HG03159 (cell line): Measurements from ENCODE around the gene CNIH1.
"Not testable (repeated sequence)": the region's sequence is repeated elsewhere in the genome, so short reads cannot be mapped to it uniquely, and the experiment has no call there.

Source experiments
- ATAC-seq: cut with Tn5 transposase; IDR thresholded peaks from one replicate; pipeline ENCODE4 v1.9.1; 2021; ENCODE audit warnings: mild to moderate bottlenecking, moderate library complexity; ENCODE audit not compliant: unreplicated experiment

CNIH1 gene

GRCh38 chr14:54470701-54471100 is 29.5 kb upstream of the CNIH1 start:
- no peak for ATAC-seq

- no peak for ATAC-seq
Observed at GRCh38 chr14:54467280-54467679, 26.1 kb upstream of the CNIH1 start.

DNA sequence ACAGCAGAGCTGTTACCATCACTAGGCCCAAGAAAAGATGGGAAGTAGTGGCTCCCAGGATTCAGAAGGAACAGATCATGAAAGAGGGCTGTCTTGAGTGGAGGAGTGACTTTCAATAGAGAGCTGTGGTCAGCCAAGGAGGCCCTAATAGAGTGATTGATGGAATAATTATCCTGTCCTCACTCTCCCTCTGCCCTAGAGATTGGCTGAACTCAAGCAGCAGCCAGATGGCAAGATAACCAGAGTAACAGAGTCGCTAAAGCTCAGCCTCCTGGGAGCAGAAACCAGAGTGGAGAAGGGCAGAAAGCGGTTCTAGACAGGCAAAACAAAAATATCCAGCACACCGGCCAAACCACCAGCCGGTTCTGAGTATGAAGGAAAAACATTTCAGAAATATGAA is 24.5 kb upstream of the CNIH1 start:
- ATAC-seq: no peak

- no peak for ATAC-seq
Observed at GRCh38 chr14:54462048-54462447, 20.9 kb upstream of the CNIH1 start.

DNA sequence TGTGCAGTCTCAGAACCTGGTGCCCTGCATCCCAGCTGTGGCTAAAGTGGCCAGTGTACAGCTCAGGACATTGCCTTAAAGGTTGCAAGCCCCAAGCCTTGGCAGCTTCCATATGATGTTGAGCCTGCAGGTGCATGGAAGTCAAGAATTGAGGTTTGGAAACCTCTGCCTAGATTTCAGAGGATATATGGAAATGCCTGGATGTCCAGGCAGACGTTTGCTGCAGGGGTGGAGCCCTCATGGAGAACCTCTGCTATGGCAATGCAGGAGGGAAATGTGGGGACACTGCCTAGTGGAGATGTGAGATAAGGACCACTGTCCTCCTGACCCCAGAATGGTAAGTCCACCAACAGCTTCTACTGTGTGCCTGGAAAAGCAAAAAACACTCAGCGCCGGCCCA is 17.9 kb upstream of the CNIH1 start:
- no peak for ATAC-seq

DNA sequence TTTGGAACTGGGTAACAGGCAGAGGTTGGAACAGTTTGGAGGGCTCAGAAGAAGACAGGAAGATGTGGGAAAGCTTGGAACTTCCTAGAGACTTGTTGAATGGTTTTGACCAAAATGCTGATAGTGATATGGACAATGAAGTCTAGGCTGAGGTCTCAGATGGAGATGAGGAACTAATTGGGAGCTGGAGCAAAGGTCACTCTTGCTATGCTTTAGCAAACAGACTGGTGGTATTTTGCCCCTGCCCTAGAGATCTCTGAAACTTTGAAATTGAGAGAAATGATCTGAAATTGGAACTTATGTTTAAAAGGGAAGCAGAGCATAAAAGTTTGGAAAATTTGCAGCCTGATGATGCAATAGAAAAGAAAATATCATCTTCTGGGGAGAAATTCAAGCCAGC is 17.4 kb upstream of the CNIH1 start:
- not testable (repeated sequence) for ATAC-seq

GRCh38 chr14:54457609-54457996 is 16.4 kb upstream of the CNIH1 start:
- ATAC-seq: no peak

DNA sequence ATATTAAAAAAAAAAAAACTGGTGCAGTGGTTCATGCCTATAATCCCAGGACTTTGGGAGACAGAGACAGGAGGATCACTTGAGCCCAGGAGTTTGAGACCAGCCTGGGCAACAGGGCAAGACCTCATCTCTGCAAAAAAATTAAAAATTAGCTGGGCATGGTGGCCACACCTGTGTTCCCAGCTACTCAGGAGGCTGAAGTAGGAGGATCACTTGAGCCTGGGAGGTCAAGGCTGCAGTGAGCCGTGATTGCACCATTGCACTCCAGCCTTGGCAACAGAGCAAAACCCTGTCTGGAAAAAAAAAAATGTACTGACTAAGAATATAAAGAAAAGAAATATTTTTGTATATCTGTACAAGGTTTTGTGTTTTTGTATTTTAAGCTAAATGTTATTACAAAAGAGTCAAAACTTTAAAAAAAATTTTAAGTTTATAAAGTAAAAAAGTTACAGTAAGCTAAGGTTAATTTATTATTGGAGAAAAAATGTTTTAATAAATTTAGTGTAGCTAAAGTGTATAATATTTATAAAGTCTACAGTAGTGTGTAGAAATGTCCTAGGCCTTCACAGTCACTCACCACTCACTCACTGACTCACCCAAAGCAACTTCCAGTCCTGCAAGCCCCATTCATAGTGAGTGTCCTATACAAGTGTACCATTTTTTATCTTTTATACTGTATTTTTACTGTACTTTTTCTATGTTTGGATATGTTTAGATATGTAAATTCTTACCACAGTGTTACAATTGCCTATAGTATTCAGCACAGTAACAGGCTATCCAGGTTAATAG is 15.8 kb upstream of the CNIH1 start:
- not testable (repeated sequence) for ATAC-seq

- ATAC-seq: no peak
Observed at GRCh38 chr14:54455363-54455762, 14.2 kb upstream of the CNIH1 start.

GRCh38 chr14:54453990-54454389 is 12.8 kb upstream of the CNIH1 start:
- not testable (repeated sequence) for ATAC-seq

DNA sequence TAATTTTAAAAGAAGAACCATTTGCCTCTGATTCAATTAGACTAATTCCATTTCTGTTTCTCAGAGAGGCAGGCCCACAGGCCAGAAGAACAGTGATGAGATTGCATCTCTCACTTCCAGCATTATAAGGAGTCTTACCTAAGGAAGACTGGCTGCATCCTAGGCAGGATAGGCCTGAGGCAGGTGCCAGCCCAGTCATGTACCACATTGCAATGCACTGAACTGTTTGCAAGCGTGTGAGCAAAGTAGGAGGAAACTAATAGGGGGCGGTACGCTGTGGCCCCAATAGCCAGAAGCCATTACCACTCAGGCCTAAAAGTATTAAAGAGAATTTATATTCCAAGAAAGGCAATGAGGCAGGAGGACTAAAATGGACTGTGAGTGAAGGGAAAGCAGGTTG is 12.1 kb upstream of the CNIH1 start:
- ATAC-seq: no peak

DNA sequence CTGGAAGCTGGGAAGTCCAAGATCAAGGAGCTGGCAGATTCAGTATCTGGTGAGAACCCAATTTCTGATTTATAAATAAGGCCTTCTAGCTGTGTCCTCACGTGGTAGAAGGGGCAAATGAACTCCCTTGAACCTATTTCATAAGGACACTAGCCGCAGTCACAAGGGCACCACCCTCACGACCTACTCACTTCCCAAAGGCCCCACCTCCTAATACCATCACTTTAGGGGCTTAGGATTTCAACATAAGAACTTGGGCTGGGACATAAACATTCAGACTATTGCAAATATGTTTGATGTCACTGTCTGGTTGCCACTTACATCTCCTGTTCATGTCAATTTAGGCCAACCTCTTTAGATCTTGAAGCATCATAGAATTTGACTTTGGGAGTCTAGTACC is 10.8 kb upstream of the CNIH1 start:
- ATAC-seq: no peak

- no peak for ATAC-seq
Observed at GRCh38 chr14:54451121-54451601, 10.0 kb upstream of the CNIH1 start.

DNA sequence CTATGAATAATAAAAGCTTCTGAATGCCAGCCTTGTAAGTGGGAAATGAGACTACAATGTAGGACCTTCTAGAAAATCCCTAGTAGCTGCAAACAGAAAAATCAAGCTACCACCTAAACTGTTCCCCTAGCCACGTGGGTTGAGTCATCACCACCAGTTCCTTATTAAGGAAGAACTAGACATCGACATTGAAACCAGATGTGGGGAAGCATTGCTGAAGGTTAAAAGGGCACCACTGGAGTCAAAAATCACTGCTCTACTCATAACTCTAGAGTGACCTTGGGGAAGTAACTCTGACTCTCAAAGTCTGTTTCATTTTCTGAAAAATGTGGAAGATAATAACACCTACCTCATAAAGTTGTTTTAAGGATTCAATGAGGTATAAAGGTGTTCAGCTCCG is 9.4 kb upstream of the CNIH1 start:
- no peak for ATAC-seq

- ATAC-seq: no peak
Observed at GRCh38 chr14:54447231-54447692, 6.1 kb upstream of the CNIH1 start.

- ATAC-seq: no peak
Observed at GRCh38 chr14:54446161-54446693, 5.1 kb upstream of the CNIH1 start.

GRCh38 chr14:54444681-54445080 is 3.5 kb upstream of the CNIH1 start:
- ATAC-seq: no peak

GRCh38 chr14:54443981-54444380 is 2.8 kb upstream of the CNIH1 start:
- no peak for ATAC-seq

DNA sequence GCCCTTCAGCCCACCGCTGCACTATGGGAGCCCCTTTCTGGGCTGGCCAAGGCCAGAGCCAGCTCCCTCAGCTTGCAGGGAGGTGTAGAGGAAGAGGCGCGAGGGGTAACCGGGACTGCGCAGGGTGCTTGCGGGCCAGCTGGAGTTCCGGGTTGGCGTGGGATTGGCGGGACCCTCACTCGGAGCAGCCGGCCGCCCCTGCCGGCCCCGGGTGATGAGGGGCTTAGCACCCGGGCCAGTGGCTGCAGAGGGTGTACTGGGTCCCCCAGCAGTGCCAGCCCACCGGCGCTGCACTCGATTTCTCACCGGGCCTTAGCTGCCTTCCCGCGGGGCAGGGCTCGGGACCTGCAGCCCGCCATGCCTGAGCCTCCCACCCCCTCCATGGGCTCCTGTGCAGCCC is 1.8 kb upstream of the CNIH1 start:
- ATAC-seq: not testable (repeated sequence)

DNA sequence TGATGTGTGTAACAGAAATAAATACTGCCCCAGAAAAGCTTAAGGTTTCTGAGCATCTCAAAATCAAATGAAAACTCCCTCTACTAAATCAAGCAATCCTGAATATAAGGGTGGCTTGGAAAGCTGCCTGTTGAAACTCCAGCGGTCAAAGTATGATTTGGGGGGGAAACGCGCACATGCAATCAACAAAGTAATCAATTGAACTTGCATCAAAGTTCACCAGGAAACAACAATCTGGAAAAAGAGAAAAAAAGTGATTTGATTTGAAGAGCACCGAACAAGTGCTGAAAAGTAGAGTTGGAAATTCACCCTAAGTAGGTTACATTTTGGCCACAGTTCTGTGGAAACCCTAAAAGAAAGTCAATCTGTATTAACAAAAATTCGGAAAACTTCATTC is 700 bp downstream of the CNIH1 start:
- no peak for ATAC-seq

DNA sequence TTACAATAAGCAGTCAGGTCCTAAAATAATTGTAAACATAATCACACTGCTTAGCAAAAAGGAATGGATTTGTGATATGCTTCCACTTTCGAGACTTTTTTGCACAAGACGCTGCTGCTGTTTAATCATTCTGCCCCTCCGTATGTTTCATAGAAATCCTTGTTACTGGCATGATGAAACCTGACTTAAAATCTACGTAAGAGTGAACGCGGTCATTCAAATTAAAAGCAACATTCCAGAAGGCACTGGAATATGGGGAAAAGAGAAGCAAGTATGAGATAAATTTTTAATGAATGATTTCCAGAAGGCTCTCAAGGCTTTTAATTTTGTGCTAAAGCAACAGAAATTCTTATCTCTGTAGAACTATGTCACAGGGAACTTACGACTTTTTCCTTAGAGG is 1.1 kb downstream of the CNIH1 start:
- ATAC-seq: no peak

DNA sequence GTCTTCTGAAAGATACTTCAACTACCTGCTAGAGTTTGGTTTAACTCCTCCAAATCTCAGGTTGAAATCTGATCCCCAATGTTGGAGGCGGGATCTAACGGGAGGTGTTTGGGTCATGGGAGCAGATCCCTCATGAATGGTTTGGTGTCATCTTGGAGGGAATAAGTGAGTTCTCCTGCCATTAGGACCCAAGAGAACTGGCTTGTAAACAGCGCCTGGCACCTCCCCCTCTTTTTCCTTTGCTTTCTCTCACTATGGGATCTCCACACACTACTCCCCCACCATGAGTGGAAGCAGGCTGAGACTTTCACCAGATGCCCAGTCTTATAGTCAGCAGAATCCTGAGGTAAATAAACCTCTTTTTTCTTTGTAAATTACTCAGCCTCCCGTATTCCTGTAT is 2.5 kb downstream of the CNIH1 start:
- no peak for ATAC-seq

GRCh38 chr14:54437954-54438353 is 3.2 kb downstream of the CNIH1 start:
- not testable (repeated sequence) for ATAC-seq
